Hindlimb muscle (tissue), 1 donor: ENCODE measurements around the gene RPS5. TPM values are rescaled to one million over a fixed set of nuclear protein-coding genes. Genes with fewer than 3 reads are reported as not detected.
"Not testable (repeated sequence)": the region's sequence is repeated elsewhere in the genome, so short reads cannot be mapped to it uniquely, and the experiment has no call there.

Source experiments
- DNase-seq: peaks from one replicate; pipeline ENCODE4 v3.0.0-alpha.2; 2013
- polyA plus RNA-seq: library from polyadenylated mRNA; unstranded; fragments of 120-200 nt; gene quantifications from one replicate; pipeline ENCODE4 v1.2.1, GENCODE V29; 2013; ENCODE audit not compliant: insufficient read length

RPS5 gene
- polyA plus RNA-seq, 1 donor, result 1,753 TPM

- DNase-seq, result no peak
These were observed 1.0 kb upstream of the RPS5 start for GRCh38 chr19:58385891-58386575.

GRCh38 chr19:58387338-58388174 is 487 bp downstream of the RPS5 start:
- no peak for DNase-seq

GRCh38 chr19:58388175-58388526 is 1.1 kb downstream of the RPS5 start:
- no peak for DNase-seq

DNA sequence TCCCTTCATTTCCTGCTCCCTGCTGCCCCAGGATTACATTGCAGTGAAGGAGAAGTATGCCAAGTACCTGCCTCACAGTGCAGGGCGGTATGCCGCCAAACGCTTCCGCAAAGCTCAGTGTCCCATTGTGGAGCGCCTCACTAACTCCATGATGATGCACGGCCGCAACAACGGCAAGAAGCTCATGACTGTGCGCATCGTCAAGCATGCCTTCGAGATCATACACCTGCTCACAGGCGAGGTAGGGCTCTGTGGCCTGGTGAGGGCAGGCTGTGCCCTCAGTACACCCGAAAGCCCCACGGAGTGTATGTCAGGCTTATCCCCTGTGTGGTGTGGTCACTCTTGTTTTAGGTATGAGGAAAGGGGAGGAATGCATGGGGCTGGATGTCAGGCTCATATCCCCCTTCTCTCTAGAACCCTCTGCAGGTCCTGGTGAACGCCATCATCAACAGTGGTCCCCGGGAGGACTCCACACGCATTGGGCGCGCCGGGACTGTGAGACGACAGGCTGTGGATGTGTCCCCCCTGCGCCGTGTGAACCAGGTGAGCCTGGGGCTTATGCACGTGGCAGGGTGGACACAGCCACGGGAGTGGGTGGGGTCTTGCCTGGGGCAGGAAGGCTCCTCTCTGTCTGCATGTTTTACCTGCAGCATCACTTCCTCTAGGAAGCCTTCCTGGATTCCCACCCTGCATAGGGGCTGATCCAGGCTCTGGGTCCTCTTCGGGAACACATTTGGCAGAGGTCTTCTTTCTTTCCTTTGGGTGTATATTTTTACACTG is 6.1 kb downstream of the RPS5 start:
- no peak for DNase-seq

DNA sequence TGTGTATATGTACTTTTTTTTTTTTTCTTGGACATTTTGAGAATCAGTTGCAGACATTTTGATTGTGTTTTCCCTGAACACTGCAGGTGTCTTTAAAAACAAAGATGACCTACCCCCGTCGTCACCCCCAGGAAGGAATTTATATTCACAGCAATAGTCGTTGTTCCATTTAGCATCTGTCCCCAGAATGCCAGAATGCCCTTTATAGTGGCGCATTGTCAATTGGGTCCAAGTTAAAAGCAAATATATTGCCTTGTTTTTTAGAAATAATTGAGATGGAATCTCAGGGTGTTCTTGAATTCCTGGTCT is 6.6 kb downstream of the RPS5 start:
- DNase-seq, result no peak

DNA sequence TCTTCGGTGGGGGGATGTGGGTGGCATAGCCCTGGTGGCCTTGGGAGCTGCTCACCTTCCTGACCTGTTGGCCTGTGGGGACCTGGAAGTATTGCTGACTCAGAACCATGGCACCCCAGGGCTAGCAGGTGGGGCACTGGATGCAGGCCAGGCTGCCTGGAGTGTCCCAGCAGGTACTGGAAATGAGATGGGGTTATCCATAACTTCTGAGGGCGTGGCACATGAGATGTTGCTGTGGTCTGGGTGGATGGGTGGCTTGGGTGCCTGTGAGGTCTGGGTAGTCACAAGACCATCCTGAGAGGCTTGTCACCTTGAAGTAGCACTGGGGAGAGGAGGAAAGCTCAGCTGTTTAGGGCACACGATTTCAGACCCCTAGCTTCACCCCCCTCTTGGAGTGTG is 7.8 kb downstream of the RPS5 start:
- no peak for DNase-seq

DNA sequence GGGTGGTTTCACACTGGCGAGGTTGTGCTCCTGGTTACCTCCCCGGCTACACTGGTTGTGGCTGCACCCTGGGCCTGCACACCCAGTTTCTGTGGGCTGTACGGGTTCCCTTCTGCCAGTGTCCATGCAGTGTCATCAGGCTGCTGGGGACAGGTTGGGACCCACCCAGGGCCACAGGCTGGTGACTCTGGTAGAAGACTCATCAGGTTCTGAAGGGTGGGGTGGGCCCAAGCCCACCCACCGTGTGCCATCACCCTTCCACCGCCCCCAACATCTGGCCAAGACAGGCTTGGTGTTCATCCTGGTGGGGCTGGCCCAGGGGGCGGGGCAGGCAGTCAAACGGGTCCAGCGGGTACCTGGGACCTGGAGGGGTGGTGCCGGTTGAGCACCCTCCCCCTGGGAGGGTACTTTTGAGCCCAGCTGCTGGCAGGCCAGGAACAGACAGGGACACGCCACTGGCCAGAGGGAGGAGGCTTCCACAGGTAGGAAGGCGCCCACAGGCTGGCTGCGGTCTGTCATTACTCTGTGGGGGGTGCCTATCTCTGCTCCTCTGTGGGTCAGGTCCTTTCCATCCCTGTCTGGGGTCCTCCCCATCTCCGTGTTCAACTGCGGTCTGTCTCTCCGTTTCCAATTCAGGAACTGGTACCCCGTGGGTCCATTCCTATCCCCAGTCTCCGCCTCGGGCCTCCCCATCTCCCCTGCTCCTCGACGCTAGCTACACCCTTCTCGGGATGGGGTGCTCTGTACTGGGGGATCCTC is 8.3 kb downstream of the RPS5 start, which contains the start of gene RNF225:
RNF225 (plus strand) TSS at position 437 of the 759 bp plus-strand sequence. CDS start 434 bp downstream, outside the sequence.
- no peak for DNase-seq

DNA sequence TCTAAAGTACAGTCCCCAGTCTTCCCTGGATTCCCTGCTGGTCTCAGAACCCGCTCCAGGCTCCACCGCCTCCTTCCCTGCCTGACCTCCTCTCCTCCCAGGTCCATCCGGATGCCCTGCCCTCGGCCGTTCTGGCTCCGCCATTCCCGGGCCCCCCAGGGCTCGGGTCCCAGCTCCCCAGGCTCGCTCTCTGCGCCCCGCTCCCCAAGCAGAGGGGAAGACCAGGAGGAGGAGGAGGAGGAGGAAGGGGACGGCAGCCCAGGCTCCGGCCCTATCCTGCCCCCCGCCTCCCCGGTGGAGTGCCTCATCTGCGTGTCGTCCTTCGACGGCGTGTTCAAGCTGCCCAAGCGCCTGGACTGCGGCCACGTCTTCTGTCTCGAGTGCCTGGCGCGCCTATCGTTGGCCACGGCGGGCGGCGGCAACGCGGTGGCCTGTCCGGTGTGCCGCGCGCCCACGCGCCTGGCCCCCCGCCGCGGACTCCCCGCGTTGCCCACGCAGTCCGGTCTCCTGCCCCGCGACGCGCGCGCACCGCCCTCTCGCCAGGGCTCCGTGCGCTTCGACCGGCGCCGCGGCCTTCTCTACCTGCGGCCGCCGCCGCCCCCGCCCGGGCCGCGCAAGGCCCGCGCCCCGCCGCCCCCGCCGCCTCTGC is 9.0 kb downstream of the RPS5 start:
- DNase-seq, result no peak

- DNase-seq, result no peak
These were observed 9.8 kb downstream of the RPS5 start for GRCh38 chr19:58396691-58397532.

- DNase-seq, result no peak
These were observed 10.5 kb downstream of the RPS5 start for GRCh38 chr19:58397533-58398037.

DNA sequence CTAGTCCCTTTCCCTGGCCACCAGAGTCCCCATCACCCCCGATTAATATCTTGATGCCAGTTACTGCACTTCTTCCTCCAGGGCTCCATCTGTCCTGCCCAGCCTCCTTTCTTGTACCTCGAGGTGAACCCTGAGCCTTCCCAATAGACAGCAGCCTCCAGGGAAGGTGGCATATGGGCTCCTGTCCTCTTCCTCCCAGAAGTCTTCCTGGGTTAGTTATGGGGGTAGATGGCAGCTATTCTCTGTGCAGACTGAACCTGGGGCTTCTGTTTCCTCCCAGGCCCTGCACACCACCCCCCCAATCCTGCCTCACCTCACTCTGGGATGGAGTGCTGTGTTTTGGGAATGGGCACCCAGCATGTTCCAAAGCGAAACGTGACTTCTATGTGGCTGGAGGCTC is 11.0 kb downstream of the RPS5 start:
- no peak for DNase-seq

DNA sequence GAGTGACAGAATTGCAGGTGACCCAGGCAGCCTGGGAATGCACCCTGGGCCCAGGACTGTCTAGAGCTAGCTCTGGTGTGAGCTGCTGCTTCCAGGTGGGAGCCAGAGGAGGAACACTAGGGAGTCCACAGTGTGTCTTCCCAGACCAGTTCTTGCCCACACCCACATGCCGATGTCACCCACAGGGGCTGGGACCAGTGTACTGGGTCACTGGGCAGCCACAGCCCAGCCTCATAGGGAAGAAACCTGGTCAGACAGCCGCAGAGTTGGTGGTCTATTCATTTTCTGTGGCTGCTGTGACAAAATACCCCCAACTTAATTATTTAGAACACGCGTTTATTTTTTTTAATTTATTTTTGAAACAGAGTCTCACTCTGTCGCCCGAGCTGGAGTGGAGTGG is 11.5 kb downstream of the RPS5 start:
- no peak for DNase-seq

DNA sequence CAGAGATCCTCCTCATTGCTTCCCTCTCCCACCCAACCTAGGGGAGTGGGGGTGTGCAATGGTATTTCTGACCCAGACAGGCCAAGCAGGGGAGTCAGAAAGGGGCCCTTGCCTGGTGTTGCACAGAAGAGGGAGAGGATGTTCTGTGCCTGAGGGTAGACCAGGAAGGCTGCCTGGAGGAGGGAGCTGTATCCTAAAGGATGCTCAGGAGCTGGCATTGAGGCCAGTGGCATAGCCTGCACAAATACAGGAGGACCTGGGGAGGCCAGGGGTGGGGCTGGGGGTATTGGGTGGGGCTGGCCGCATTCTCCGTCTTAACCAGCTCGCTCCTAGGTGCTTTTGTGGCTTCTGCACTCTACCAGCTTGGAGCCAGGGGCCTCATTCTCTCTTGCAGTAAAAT is 12.8 kb downstream of the RPS5 start:
- no peak for DNase-seq

GRCh38 chr19:58400316-58400915 is 13.3 kb downstream of the RPS5 start:
- DNase-seq, result no peak

DNA sequence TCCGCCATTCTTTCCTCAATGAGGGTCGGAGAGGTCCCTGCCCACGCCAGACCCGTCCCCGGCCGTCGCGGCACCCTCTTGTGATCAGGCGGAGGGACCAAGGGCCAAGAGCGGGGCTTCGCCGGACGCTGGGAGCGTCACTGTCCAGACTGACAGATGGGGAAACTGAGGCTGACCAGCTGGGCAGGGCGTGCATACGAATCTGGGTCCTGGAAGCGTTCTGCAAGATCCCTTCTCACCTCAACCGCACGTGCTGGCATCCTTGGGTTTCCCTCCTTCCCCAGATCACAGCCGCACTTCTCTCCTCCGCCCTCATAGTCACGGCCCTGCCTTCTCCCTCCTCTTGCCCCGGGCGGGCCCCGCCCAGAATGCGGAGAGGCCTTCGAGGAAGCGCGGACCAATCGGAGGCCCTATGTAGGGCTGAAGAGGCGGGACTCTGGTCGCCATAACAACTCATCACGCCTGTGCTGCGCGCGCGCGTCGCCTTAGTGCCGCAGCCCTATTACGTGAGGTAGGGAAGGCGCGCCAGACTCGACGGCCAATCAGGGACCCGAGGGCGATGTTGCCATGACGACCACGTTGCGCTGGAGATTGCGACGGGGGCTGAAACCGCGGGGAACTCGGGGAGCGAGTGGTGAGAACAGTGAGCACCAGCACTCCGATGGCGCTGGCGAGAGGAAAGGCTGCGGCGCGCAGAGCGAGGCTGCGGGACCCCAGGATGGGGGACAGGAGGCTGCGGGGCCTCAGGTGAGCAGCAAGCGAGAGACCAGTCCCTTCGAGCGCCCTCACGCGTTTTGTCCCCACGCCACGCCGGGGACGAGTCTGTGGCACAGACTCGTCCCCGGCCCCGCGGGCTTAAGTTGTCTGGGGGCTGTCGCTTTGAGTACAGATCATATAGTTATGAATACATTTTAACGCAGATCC is 14.1 kb downstream of the RPS5 start:
- DNase-seq, result peak; percentile 100

DNA sequence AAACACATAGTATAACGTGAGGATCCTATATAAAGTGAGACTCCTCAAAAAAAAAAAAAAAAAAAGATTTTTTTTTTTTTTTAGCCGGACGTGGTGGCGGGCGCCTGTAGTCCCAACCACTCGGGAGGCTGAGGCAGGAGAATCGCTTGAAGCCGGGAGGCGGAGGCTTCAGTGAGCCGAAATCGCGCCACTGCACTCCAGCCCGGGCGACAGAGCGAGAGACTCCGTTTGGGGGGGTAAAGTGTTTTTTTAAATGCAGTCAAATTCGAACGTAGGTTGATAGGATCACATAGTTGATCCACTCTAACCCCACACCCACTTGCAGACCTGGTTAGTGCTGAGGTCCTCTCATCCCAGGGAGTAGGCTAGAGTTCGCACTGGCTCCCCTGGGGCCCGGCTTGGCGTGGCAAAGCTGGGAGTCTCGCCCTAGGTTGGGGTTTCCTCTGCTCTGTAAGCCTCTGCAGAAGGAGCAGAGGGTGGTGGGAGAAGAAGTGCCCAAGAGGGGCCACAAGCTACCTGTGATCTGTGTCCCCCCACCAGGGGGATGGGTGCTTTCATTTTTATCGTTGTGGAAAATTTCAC is 14.9 kb downstream of the RPS5 start:
- no peak for DNase-seq

- not testable (repeated sequence) for DNase-seq
These were observed 16.9 kb downstream of the RPS5 start for GRCh38 chr19:58403920-58404478.

GRCh38 chr19:58406818-58407657 is 20.0 kb downstream of the RPS5 start:
- no peak for DNase-seq
